Keratinocyte (primary cell): ENCODE results near the gene NCR1.

ENCODE experiments used
- CTCF ChIP-seq, 3 experiments: IDR thresholded peaks in 1 of 3; conservative IDR thresholded peaks in 1 of 3; optimal IDR thresholded peaks in 1 of 3; 2 replicates in 2 of 3; 3 replicates in 1 of 3; pipeline versions ENCODE3 to v1.5.1; 2011; ENCODE audit warnings: low read length in 3 of 3, mild to moderate bottlenecking in 3 of 3, moderate library complexity in 2 of 3, control low read depth in 1 of 3, inconsistent platforms in 1 of 3; ENCODE audit not compliant: insufficient read depth in 2 of 3; ENCODE audit errors: extremely low read depth in 1 of 3
- EZH2 ChIP-seq: IDR thresholded peaks from one replicate; pipeline ENCODE4 v1.6.1; 2012; ENCODE audit warnings: inconsistent platforms, mild to moderate bottlenecking, low read length, moderate library complexity

GRCh38 chr19:54905421-54905802 lies 536 bp upstream of the NCR1 start:
- TF ChIP-seq EZH2 (no peak), CTCF (optimal IDR thresholded peaks at IDR 0.05 in 1 of 3, IDR thresholded peaks at IDR 0.05 in 1 of 3, conservative IDR thresholded peaks at IDR 0.05 in 1 of 3; ENCODE audit: extremely low read depth in 1 of 3, insufficient read depth in 2 of 3, low read length in 3 of 3) (no peak)
